HEK293T (cell line): ENCODE data around the gene MEF2D.

Experiments used
- ARNT ChIP-seq: fragments of 450-650 bp; IDR thresholded peaks from 2 replicates; pipeline ENCODE4 v1.6.1; 2017; ENCODE audit warnings: mild to moderate bottlenecking
- BHLHE40 ChIP-seq: fragments of 450-650 bp; IDR thresholded peaks from 2 replicates; pipeline ENCODE4 v1.6.1; 2016; ENCODE audit warnings: mild to moderate bottlenecking, moderate library complexity, borderline replicate concordance
- ELF4 ChIP-seq: fragments of 450-650 bp; IDR thresholded peaks from 2 replicates; pipeline ENCODE4 v1.6.1; 2017; ENCODE audit warnings: antibody characterized with exemption
- FOXA1 ChIP-seq: fragments of 450-650 bp; IDR thresholded peaks from 2 replicates; pipeline ENCODE4 v1.6.1; 2016; ENCODE audit warnings: mild to moderate bottlenecking
- FOXK2 ChIP-seq: fragments of 450-650 bp; IDR thresholded peaks from 2 replicates; pipeline ENCODE4 v1.6.1; 2016; ENCODE audit warnings: mild to moderate bottlenecking
- FOXM1 ChIP-seq: fragments of 450-650 bp; IDR thresholded peaks from 2 replicates; pipeline ENCODE4 v1.6.1; 2017; ENCODE audit warnings: mild to moderate bottlenecking, borderline replicate concordance
- LEF1 ChIP-seq: fragments of 450-650 bp; IDR thresholded peaks from 2 replicates; pipeline ENCODE4 v1.6.1; 2017; ENCODE audit warnings: mild to moderate bottlenecking, borderline replicate concordance
- PKNOX1 ChIP-seq: fragments of 450-650 bp; IDR thresholded peaks from 2 replicates; pipeline ENCODE4 v1.6.1; 2016
- SP1 ChIP-seq: fragments of 450-650 bp; IDR thresholded peaks from 2 replicates; pipeline ENCODE4 v1.6.1; 2017
- SUZ12 ChIP-seq: fragments of 450-650 bp; IDR thresholded peaks from 2 replicates; pipeline ENCODE4 v1.6.1; 2016; ENCODE audit warnings: mild to moderate bottlenecking
- ZNF384 ChIP-seq: fragments of 450-650 bp; IDR thresholded peaks from 2 replicates; pipeline ENCODE4 v1.6.1; 2016

DNA sequence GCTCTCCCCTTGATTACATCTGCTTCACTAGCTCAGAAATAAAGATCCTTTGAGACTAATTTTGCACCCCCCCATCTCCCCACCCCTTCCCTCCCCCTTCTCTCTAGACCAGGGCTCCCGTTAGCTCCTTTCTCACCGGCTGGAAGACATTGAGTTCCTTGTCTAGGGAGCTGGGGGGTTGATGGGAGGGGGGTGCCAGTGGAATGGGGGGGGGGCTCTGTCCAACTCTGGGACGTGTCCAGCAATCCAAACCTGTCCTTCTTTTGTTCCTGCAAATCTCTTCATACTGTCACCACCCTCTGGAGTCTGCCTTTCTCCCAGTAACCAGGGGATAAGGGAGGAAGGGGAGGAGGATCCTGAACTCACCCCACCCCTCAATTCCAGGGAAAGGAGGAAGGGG, 69.7 kb downstream of the MEF2D start:
- TF ChIP-seq ARNT: no peak
- TF ChIP-seq FOXK2: no peak
- TF ChIP-seq SUZ12: no peak
- TF ChIP-seq ELF4: no peak
- no peak for TF ChIP-seq BHLHE40
- TF ChIP-seq SP1: no peak
- no peak for TF ChIP-seq PKNOX1
- TF ChIP-seq ZNF384: no peak
- no peak for TF ChIP-seq FOXM1
- TF ChIP-seq FOXA1: no peak
- no peak for TF ChIP-seq LEF1
